ENCODE results near the gene SLC7A7.

DNA sequence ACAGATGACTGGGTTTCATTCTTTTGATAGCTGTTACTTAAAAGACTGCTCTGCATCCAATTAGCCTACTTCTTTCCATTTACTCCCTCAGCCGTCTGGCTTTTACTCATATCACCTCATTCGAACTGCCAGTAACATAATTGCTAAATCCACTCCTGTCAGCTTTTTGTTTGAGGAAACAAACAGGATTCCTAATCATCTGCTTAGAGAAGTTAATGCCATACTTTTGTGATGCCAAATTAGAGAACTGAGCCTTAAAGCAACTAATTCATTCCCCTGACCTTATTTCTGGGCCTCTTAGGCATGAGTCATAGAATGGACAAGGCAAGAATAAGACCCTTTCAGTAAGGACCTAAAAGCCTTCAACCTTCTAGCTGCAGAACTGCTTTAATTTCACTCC, 45.9 kb downstream of the SLC7A7 start:
- TF ChIP-seq, protein P1, sequence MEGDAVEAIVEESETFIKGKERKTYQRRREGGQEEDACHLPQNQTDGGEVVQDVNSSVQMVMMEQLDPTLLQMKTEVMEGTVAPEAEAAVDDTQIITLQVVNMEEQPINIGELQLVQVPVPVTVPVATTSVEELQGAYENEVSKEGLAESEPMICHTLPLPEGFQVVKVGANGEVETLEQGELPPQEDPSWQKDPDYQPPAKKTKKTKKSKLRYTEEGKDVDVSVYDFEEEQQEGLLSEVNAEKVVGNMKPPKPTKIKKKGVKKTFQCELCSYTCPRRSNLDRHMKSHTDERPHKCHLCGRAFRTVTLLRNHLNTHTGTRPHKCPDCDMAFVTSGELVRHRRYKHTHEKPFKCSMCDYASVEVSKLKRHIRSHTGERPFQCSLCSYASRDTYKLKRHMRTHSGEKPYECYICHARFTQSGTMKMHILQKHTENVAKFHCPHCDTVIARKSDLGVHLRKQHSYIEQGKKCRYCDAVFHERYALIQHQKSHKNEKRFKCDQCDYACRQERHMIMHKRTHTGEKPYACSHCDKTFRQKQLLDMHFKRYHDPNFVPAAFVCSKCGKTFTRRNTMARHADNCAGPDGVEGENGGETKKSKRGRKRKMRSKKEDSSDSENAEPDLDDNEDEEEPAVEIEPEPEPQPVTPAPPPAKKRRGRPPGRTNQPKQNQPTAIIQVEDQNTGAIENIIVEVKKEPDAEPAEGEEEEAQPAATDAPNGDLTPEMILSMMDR (conservative IDR thresholded peaks at IDR 0.05): no peak
- TF ChIP-seq EZH2 (IDR thresholded peaks at IDR 0.05; ENCODE audit: low read depth): no peak

All from PC-9 (cell line).